GM19193 (cell line): Measurements from ENCODE around the gene CDKAL1.

Experiments
- POLR2A ChIP-seq: IDR thresholded peaks from 4 replicates; pipeline ENCODE4 v1.6.1; 2011; ENCODE audit not compliant: insufficient read depth, insufficient read length; ENCODE audit errors: extremely low read depth

Gene CDKAL1

DNA sequence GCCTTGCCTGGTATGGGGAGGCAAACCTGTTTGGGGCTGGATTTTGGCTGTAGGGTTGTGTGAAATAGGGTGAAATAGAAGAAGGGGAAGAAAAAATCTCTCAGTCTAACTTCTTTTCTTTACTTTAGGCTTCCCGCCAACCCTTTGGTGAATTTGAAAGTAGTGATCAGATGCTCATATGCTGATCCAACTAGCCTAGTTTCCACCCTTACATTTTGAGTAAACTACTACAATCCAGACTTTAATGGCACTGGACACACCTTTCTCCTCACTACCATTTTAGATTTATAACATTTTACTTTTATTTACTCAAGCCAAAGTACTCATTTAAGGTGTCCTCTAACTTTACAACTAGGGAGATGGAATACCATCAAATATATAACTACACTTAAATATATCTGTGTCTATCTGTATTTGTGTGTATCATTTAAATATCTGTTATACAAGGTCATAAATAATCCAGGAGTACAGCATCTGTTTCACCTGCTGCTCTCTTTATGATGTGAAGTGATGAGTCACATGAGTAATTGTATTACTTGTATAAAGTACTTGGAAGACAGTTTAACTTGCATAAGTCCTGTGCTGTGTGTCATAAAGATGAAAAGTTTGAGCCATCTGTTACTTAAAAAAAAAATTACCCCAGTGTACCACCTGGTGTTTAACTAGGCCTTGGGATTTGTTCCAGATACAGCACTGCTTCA is 172.1 kb downstream of the CDKAL1 start:
- no peak for TF ChIP-seq POLR2A

DNA sequence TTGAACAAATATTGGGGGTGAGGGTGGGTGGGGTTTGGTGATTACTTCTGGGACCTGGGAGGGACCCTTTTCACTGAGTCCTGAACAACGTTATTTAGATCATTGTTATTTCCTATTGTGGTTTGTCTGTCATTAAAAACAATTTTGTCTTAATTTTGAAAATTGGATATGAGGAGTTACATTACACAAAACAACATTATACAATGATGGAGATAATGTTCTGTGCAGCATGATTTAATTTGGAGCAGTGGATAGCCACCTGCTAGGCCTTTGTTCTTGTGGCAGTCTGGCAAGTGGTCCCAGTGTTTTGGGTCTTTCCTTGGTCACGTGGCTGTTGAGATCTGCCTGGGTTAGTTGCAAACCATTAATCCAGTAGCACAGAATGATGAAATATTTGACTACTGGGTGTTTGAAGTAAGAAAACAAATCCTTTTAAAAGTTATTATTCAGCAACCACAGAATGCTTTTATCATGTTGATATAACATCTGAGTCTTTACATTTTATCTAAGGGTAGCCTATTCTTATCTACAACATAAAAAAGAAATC is 172.8 kb downstream of the CDKAL1 start:
- TF ChIP-seq POLR2A, result no peak

DNA sequence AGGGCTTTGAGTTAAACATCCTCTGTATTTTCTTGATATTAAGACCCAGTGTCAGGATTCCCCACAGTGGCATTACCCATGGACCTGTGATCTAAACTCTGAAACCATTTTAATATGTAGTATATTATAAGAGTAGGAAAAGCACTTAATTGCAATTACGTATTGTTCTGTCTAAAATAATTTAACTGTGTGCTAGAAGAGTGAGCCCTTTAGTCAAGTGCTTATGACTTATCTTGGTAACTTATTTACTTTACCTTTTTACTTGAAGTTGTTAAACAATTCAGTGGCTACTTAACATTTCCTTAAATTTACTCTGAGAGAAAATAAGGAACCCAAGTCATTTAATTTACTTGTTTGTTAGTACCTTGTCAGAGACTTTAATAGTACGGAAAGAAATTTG is 173.6 kb downstream of the CDKAL1 start:
- no peak for TF ChIP-seq POLR2A

DNA sequence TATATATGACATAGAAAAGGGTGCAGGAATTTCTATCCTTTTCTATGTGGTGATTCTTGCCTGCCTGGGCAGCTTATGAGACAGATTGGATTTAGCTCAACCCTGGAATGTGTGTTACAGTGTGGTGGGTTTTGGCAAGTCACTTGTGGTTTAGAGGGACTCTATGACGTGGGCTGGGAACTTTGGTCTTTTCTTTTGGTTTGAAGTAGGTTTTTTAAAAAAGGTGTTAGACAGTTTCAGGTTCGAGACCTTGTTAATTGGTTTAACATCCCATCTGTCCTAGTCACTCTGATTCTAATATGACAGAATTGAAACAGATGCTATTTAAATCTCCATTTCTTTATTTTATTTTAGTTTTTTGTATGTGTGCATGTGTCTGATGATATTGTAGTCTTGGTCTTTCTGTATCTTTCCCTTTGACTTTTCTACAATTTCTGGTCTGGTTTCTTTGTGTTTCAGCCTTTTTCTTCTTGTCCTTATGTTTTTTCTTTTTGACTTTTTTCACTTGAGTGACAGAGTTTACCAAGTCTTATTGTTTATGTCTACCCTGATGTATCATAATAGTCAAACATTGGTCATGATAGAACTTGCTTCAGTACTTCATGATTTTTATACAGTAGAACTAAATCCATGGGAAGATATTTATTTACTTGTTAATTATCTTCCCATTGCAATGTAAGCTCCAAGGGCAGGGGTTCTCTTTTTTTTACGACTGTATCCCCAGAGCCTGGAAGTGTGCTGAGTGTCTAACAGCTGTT is 174.3 kb downstream of the CDKAL1 start:
- TF ChIP-seq POLR2A, result no peak

DNA sequence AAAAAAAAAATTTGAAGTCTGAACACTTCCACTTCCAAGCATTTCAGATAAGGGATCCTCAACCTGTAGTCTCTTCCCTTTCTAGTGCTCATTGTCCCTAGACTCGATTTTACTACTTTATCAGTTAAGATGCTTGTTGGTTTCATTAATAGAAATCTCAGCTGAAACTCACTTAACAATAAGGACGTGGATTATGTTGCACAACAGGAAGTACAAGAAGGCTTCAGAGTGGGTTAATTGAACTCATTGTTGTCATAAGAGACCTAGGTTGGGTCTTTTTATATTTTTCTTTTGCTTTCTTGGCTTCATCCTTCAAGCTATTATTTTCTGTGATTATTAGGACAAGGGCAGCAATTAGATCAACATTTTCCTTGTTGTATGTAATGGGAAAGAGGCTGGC is 175.2 kb downstream of the CDKAL1 start:
- TF ChIP-seq POLR2A, result no peak

DNA sequence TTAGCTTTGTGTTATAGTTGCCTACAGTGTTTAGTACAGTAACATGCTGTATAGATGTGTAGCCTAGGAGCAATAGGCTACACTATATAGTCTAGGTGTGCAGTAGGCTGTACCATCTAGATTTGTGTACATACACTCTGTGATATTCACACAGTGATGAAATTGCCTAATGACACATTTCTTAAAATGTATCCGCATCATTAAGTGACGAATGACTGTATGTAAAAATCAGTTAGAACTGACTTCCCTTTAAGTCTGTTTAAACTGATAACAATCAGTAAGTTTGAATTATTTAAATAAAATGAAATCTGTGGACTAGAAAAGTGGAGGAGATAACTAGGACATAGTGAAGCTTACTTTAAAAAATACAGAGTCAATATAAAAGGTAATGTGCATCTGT is 176.1 kb downstream of the CDKAL1 start:
- no peak for TF ChIP-seq POLR2A

GRCh38 chr6:20711518-20711917 is 177.3 kb downstream of the CDKAL1 start:
- TF ChIP-seq POLR2A, result no peak

- TF ChIP-seq POLR2A, result no peak
Measured at GRCh38 chr6:20712011-20712410, 177.8 kb downstream of the CDKAL1 start.

DNA sequence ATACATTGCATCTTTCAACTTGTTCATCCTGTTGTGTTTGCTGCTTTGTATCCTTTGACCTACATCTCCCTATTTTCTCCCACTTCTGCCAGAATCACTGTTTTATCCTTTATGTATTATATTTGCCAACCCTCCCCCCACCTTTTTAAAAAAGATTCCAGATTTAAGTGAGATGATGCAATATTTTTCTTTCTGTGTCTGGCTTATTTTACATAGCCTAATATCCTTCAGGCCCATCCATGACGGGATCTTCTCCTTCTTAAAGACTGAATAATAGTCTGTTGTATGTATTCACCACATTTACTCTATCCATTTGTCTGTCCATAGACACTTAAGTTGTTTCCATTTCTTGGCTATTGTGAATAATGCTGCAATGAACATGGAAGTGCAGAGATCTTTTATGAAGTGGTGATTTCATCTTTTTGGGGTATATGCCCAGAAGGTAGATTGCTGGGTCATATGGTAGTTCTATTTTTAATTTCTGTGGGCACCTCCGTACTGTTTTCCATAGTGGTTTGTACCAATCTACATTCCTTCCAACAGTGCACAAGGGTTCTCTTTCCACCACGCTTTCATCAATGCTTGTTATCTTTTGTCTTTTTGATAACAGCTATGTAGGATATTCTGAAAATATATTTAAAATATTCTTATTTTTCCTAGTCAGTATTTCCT is 181.0 kb downstream of the CDKAL1 start:
- TF ChIP-seq POLR2A, result no peak

- TF ChIP-seq POLR2A, result no peak
Measured at GRCh38 chr6:20716865-20717264, 182.6 kb downstream of the CDKAL1 start.

GRCh38 chr6:20717743-20718142 is 183.5 kb downstream of the CDKAL1 start:
- TF ChIP-seq POLR2A, result no peak

DNA sequence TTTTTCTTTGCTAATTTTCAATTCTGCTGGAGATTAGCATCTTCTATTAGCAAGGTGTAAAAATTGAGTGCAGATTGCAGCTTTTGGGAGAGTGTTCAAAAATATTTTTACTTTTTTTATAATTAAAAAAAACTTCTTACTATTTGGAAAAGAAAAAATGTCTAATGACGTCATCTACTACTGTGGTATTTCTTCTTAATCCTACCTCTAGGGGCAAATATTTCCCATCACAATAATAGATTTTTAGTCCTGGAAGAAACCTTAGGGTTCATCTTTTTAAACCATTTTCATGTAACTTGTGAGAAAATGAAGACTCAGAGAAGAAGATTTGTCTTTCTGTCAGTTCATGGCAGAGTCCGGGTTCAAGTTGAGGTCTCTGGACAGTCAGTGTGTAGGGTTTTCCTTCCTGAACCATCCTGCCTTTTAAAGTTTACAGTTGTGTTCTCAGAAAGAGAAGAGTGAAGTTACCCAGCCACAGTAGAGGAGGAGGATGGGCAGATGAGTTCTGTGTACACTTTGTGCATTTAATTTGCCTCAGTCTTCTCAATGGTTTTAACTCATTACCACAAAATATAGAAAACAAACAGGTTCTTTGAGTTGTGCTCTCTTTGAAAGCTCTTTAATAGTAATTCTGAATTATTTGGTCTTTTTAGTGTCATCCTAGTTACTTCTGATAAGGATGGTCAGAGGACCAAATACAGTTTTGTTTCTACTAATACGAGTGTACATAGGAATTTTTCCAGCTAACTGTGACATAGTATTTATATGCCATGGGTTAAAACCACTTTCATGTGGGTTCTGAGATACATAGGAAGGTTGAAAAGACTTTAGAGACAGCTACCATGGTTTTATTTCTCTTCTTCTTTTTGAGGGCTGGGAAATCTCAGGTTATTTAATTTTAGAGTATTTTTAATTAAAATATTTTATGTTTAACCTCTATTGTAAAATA is 184.7 kb downstream of the CDKAL1 start:
- no peak for TF ChIP-seq POLR2A

GRCh38 chr6:20719980-20720379 is 185.7 kb downstream of the CDKAL1 start:
- TF ChIP-seq POLR2A, result no peak

GRCh38 chr6:20722455-20722854 is 188.2 kb downstream of the CDKAL1 start:
- no peak for TF ChIP-seq POLR2A
